Thyroid gland (tissue), 4 donors: ENCODE data around the gene NLRP8. TPM values are rescaled to one million over a fixed set of nuclear protein-coding genes. Genes with fewer than 3 reads are reported as not detected.
"Not testable (repeated sequence)": the region's sequence is repeated elsewhere in the genome, so short reads cannot be mapped to it uniquely, and the experiment has no call there.

Source experiments
- DNase-seq, 2 donors: peaks; one replicate each; pipeline ENCODE4 v3.0.0-alpha.2; 2019
- H3K27ac ChIP-seq, 3 donors: fragments of 200-600 bp; sonication (generic); 1 replicate in 2 of 3; 2 replicates in 1 of 3; pipeline ENCODE4 v1.5.1; 2016 to 2019; ENCODE audit warnings: mild to moderate bottlenecking in 1 of 3, moderate library complexity in 1 of 3
- H3K27me3 ChIP-seq: fragments of 200-600 bp; sonication (generic); one replicate; pipeline ENCODE4 v1.5.1; 2019
- H3K36me3 ChIP-seq, 2 donors: fragments of 200-600 bp; sonication (generic); one replicate each; pipeline ENCODE4 v1.5.1; 2016 to 2019
- H3K4me1 ChIP-seq, 2 donors: fragments of 200-600 bp; sonication (generic); one replicate each; pipeline ENCODE4 v1.5.1; 2017 to 2019
- H3K4me3 ChIP-seq, 3 donors: fragments of 200-600 bp; sonication (generic); replicated peaks in 1 of 3; 1 replicate in 2 of 3; 2 replicates in 1 of 3; pipeline ENCODE4 v1.5.1; 2016; ENCODE audit warnings: mild to moderate bottlenecking in 1 of 3
- H3K9me3 ChIP-seq: fragments of 200-600 bp; sonication (generic); one replicate; pipeline ENCODE4 v1.5.1; 2017
- CTCF ChIP-seq, 6 experiments: fragments of 200-600 bp in 3 of 6; fragments of 450-650 bp in 3 of 6; sonication (generic) in 3 of 6; IDR thresholded peaks; one replicate each; pipeline ENCODE4 v1.5.1; 2016 to 2019; ENCODE audit warnings: antibody characterized with exemption in 6 of 6, mild to moderate bottlenecking in 2 of 6, inconsistent platforms in 1 of 6, moderate library complexity in 1 of 6
- POLR2A ChIP-seq, 2 donors: fragments of 450-650 bp; IDR thresholded peaks; one replicate each; pipeline ENCODE4 v1.6.1; 2017; ENCODE audit warnings: antibody characterized with exemption in 2 of 2, mild to moderate bottlenecking in 2 of 2, moderate library complexity in 1 of 2
- WGBS, 2 donors: methylation state at CpG; one replicate each; pipeline ENCODE4 v1.1.5; 2017; 5-methylcytosine and 5-hydroxymethylcytosine counted together
- intact Hi-C: fragments of 100-400 bp; cut with DNase I; formaldehyde crosslinking; loops from one replicate; pipeline ENCODE4 v1.15.1; 2023
- total RNA-seq, 4 donors: library from RNA; depleted of rRNA; stranded (reverse); fragments of >200 nt; gene quantifications; one replicate each; pipeline ENCODE4 v1.2.3, GENCODE V29; 2016

Gene NLRP8
- total RNA-seq, 4 donors from 2014 or later = not detected

DNA sequence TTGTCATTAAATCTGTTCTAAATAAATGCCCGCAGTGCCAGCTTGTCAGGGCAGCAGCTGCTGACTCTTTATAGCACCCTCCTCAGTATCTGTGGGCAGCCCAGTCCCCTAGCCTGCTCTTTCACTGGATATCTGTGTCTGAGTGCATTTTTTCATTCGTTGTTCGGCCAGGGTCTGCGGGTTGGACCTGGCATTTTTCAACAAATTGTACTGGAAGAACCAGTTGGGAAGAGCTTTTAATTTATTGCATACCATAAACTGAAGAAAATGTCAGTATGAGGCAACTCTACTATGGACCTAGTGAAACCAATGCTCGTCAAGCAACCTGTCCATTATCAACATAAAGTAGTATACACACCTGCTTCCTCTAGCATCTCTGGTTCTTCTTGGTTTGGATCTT is 24.1 kb upstream of the NLRP8 start:
- H3K27ac ChIP-seq = no peak overlapping the region
- no peaks in the 10 kb centered on the region for H3K27me3 ChIP-seq
- WGBS, 2 donors = 65 to 74% methylated on average over 5 of the region's 5 CpGs
- intact Hi-C loops = no loop called here
- TF ChIP-seq CTCF (IDR thresholded peaks at IDR 0.05) = no peak
- no peak for TF ChIP-seq POLR2A (IDR thresholded peaks at IDR 0.05)
- H3K4me1 ChIP-seq = no peaks in the 10 kb centered on the region
- H3K4me3 ChIP-seq = no peak overlapping the region
- DNase-seq = no peak
- H3K36me3 ChIP-seq = no peaks in the 10 kb centered on the region
- H3K9me3 ChIP-seq = no peaks in the 10 kb centered on the region

DNA sequence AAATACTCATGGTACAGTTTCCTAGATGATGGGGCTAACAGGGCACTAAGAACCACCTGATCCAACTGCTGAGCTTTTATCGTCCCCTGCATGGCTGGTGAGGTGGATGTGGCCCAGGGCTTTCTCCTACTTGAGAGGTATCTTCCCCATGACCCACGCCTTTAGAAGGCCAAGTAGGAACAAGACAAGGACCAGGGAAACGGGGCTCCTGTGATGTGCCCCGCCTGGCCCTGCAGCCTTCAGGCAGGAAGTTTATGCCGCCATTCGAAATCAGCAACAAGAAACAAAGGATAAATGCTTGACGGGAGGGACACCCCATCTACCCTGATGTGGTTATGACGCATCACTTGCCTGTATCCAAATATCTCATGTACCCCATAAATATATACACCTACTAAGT is 19.6 kb upstream of the NLRP8 start:
- 83 to 90% methylated on average over 8 of the region's 8 CpGs for WGBS, 2 donors
- Histone ChIP-seq H3K9me3 (no peaks in the 10 kb centered on the region), H3K36me3 (no peaks in the 10 kb centered on the region), H3K27ac (no peak overlapping the region), H3K4me3 (no peak overlapping the region), H3K27me3 (no peaks in the 10 kb centered on the region), H3K4me1 (no peaks in the 10 kb centered on the region)
- no peak for DNase-seq
- TF ChIP-seq POLR2A (IDR thresholded peaks at IDR 0.05) (no peak), CTCF (IDR thresholded peaks at IDR 0.05) (no peak)
- intact Hi-C loops = no loop called here

DNA sequence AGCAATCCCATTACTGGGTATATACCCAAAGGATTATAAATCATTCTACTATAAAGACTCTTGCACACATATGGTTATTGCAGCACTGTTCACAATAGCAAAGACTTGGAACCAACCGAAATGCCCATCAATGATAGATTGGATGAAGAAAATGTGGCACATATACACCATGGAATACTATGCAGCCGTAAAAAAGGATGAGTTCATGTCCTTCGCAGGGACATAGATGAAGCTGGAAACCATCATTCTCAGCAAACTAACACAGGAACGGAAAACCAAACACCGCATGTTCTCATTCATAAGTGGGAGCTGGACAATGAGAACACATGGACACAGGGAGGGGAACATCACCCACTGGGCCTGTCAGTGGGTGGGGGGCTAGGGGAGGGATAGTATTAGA is 18.4 kb upstream of the NLRP8 start:
- H3K4me3 ChIP-seq, H3K27ac ChIP-seq, DNase-seq, H3K9me3 ChIP-seq, intact Hi-C loops, H3K36me3 ChIP-seq, H3K27me3 ChIP-seq, H3K4me1 ChIP-seq: not testable (repeated sequence)
- 86 to 88% methylated on average over 5 of the region's 5 CpGs for WGBS, 2 donors

- Histone ChIP-seq H3K9me3 (no peaks in the 10 kb centered on the region), H3K27ac (no peak overlapping the region), H3K36me3 (no peaks in the 10 kb centered on the region), H3K4me3 (no peak overlapping the region), H3K27me3 (no peaks in the 10 kb centered on the region), H3K4me1 (no peaks in the 10 kb centered on the region)
- TF ChIP-seq CTCF (IDR thresholded peaks at IDR 0.05) (no peak), POLR2A (IDR thresholded peaks at IDR 0.05) (no peak)
- DNase-seq = no peak
- WGBS, 2 donors = 85 to 89% methylated on average over 14 of the region's 14 CpGs
- intact Hi-C loops = no loop called here
Observed at GRCh38 chr19:55930996-55931515, 16.6 kb upstream of the NLRP8 start.

DNA sequence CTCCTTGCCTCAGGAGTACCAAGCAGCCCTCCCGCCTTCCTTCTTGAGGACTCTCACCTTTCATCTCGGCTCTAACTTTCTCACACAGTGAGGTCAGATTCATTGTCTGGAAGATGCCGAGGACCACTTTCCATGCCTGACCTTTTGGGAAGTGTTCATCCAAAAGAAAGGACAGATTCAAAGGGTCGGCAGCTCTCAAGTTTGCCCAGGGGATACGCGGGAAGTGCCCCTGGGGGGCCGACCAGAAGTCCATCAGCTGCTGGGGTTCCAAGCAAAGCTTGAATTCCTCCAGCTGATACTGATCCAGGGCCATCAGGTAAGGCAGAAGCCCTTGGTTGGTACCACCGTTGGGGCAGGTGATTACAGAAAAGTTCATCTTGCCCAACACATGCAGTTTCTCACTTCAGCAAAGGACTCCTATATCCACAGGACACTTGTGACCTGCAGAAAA is 15.7 kb upstream of the NLRP8 start, which contains the start of gene NLRP13:
NLRP13 (minus strand) TSS at position 401 of the 451 bp plus-strand sequence; CDS start at position 376, 25 bp downstream.
- Histone ChIP-seq H3K9me3 (no peaks in the 10 kb centered on the region), H3K27me3 (no peaks in the 10 kb centered on the region), H3K27ac (no peak within 1 kb of the TSS), H3K36me3 (no peaks in the 10 kb centered on the region), H3K4me1 (no peaks in the 10 kb centered on the region), H3K4me3 (no peak within 1 kb of the TSS)
- 83 to 88% methylated on average over 8 of the region's 8 CpGs for WGBS, 2 donors
- no peak for TF ChIP-seq POLR2A (IDR thresholded peaks at IDR 0.05)
- no peak for TF ChIP-seq CTCF (IDR thresholded peaks at IDR 0.05)
- intact Hi-C loops = no loop called here
- no peak for DNase-seq

GRCh38 chr19:55935206-55935605 is 12.4 kb upstream of the NLRP8 start:
- TF ChIP-seq POLR2A (IDR thresholded peaks at IDR 0.05) = no peak
- TF ChIP-seq CTCF (IDR thresholded peaks at IDR 0.05) = no peak
- Histone ChIP-seq H3K27me3 (no peaks in the 10 kb centered on the region), H3K4me1 (no peaks in the 10 kb centered on the region), H3K27ac (no peak overlapping the region), H3K4me3 (no peak overlapping the region), H3K36me3 (no peaks in the 10 kb centered on the region), H3K9me3 (no peaks in the 10 kb centered on the region)
- 78 to 81% methylated on average over 9 of the region's 9 CpGs for WGBS, 2 donors
- intact Hi-C loops = no loop called here
- DNase-seq = no peak
